Suprapubic skin (tissue), 4 donors: Measurements from ENCODE around the gene UAP1. TPM values are rescaled to one million over a fixed set of nuclear protein-coding genes. Genes with fewer than 3 reads are reported as not detected.

Source experiments
- DNase-seq, 2 donors: peaks; one replicate each; pipeline ENCODE4 v3.0.0-alpha.2; 2019; ENCODE audit warnings: low spot score in 2 of 2
- H3K27ac ChIP-seq: fragments of 200-600 bp; sonication (generic); one replicate; pipeline ENCODE4 v1.5.1; 2019
- H3K27me3 ChIP-seq: fragments of 200-600 bp; sonication (generic); one replicate; pipeline ENCODE4 v1.5.1; 2019
- H3K36me3 ChIP-seq: fragments of 200-600 bp; sonication (generic); one replicate; pipeline ENCODE4 v1.5.1; 2019
- H3K4me1 ChIP-seq: fragments of 200-600 bp; sonication (generic); one replicate; pipeline ENCODE4 v1.5.1; 2019
- H3K4me3 ChIP-seq: fragments of 200-600 bp; sonication (generic); one replicate; pipeline ENCODE4 v1.5.1; 2019; ENCODE audit warnings: mild to moderate bottlenecking
- H3K9me3 ChIP-seq: fragments of 200-600 bp; sonication (generic); one replicate; pipeline ENCODE4 v1.5.1; 2019
- EP300 ChIP-seq: sonication (generic); formaldehyde crosslinking; IDR thresholded peaks from one replicate; pipeline ENCODE4 v1.6.1; 2017; ENCODE audit warnings: antibody characterized with exemption
- POLR2A ChIP-seq, 2 donors: fragments of 450-650 bp; IDR thresholded peaks; one replicate each; pipeline ENCODE4 v1.6.1; 2017; ENCODE audit warnings: antibody characterized with exemption in 2 of 2, mild to moderate bottlenecking in 2 of 2, moderate library complexity in 2 of 2
- POLR2AphosphoS5 ChIP-seq, 3 donors: sonication (generic); formaldehyde crosslinking; IDR thresholded peaks; one replicate each; pipeline ENCODE4 v1.6.1; 2017; ENCODE audit warnings: antibody characterized with exemption in 3 of 3
- WGBS: methylation state at CpG from one replicate; pipeline ENCODE4 v1.1.5; 2018; 5-methylcytosine and 5-hydroxymethylcytosine counted together
- total RNA-seq, 4 donors: library from RNA; depleted of rRNA; stranded (reverse); fragments of >200 nt; gene quantifications; one replicate each; pipeline ENCODE4 v1.1.0, GENCODE V29; 2016
- TF ChIP-seq, protein P1 (sequence below), 2 donors: fragments of 200-600 bp in 1 of 2; fragments of 450-650 bp in 1 of 2; sonication (generic) in 1 of 2; IDR thresholded peaks; one replicate each; pipeline ENCODE4 v1.5.1; 2016 to 2019; ENCODE audit warnings: antibody characterized with exemption in 2 of 2, mild to moderate bottlenecking in 1 of 2, moderate library complexity in 1 of 2

The UAP1 gene
- total RNA-seq, 4 donors from 2014 or later, result 27.0 to 65.7 (median 47.9) TPM

GRCh38 chr1:162554258-162554657 is 7.3 kb upstream of the UAP1 start:
- TF ChIP-seq EP300, result no peak
- Histone ChIP-seq H3K4me1 (peaks cover 21% of the 10 kb centered on the region), H3K27me3 (no peaks in the 10 kb centered on the region), H3K36me3 (no peaks in the 10 kb centered on the region), H3K9me3 (no peaks in the 10 kb centered on the region), H3K27ac (peak overlapping the region; percentile 79), H3K4me3 (no peak overlapping the region)
- DNase-seq, result peak in 1 of 2 donors; percentile 56
- 75% methylated on average over 1 of the region's 1 CpG for WGBS

GRCh38 chr1:162557536-162557935 is 4.0 kb upstream of the UAP1 start:
- no peaks in the 10 kb centered on the region for H3K36me3 ChIP-seq
- H3K4me3 ChIP-seq, result no peak overlapping the region
- no peak overlapping the region for H3K27ac ChIP-seq
- no peaks in the 10 kb centered on the region for H3K9me3 ChIP-seq
- H3K27me3 ChIP-seq, result no peaks in the 10 kb centered on the region
- 83% methylated on average over 3 of the region's 3 CpGs for WGBS
- DNase-seq, result no peak
- peaks cover 21% of the 10 kb centered on the region for H3K4me1 ChIP-seq
- TF ChIP-seq POLR2A (IDR thresholded peaks at IDR 0.05) (no peak), EP300 (no peak), POLR2AphosphoS5 (IDR thresholded peaks at IDR 0.05) (no peak)
- TF ChIP-seq, protein P1, sequence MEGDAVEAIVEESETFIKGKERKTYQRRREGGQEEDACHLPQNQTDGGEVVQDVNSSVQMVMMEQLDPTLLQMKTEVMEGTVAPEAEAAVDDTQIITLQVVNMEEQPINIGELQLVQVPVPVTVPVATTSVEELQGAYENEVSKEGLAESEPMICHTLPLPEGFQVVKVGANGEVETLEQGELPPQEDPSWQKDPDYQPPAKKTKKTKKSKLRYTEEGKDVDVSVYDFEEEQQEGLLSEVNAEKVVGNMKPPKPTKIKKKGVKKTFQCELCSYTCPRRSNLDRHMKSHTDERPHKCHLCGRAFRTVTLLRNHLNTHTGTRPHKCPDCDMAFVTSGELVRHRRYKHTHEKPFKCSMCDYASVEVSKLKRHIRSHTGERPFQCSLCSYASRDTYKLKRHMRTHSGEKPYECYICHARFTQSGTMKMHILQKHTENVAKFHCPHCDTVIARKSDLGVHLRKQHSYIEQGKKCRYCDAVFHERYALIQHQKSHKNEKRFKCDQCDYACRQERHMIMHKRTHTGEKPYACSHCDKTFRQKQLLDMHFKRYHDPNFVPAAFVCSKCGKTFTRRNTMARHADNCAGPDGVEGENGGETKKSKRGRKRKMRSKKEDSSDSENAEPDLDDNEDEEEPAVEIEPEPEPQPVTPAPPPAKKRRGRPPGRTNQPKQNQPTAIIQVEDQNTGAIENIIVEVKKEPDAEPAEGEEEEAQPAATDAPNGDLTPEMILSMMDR (IDR thresholded peaks at IDR 0.05), result no peak

GRCh38 chr1:162560303-162561036 is 1.1 kb upstream of the UAP1 start:
- Histone ChIP-seq H3K27ac (peak overlapping the region; percentile 96), H3K9me3 (no peaks in the 10 kb centered on the region), H3K36me3 (no peaks in the 10 kb centered on the region), H3K27me3 (no peaks in the 10 kb centered on the region), H3K4me1 (peaks cover 28% of the 10 kb centered on the region), H3K4me3 (peak overlapping the region; percentile 77)
- whole genome bisulfite sequencing, result 32% methylated on average over 9 of the region's 9 CpGs
- no peak for DNase-seq
- TF ChIP-seq, protein P1 (IDR thresholded peaks at IDR 0.05), result no peak
- TF ChIP-seq EP300 (no peak), POLR2AphosphoS5 (IDR thresholded peaks at IDR 0.05) (no peak), POLR2A (IDR thresholded peaks at IDR 0.05) (no peak)

- Histone ChIP-seq H3K27ac (peak overlapping the region; percentile 96), H3K36me3 (no peaks in the 10 kb centered on the region), H3K4me3 (peak overlapping the region; percentile 77), H3K4me1 (peaks cover 28% of the 10 kb centered on the region), H3K27me3 (no peaks in the 10 kb centered on the region), H3K9me3 (no peaks in the 10 kb centered on the region)
- TF ChIP-seq EP300 (no peak), POLR2AphosphoS5 (IDR thresholded peaks at IDR 0.05) (peak in 2 of 3 donors; percentile 42 to 90), POLR2A (IDR thresholded peaks at IDR 0.05) (peak; percentile 50 to 75)
- TF ChIP-seq, protein P1 (IDR thresholded peaks at IDR 0.05), result no peak
- DNase-seq, result peak; percentile 99
- WGBS, result 0% methylated on average over 17 of the region's 53 CpGs
Measured at GRCh38 chr1:162561037-162561615, 396 bp upstream of the UAP1 start.

GRCh38 chr1:162562470-162562828 is 927 bp downstream of the UAP1 start:
- H3K27me3 ChIP-seq, result no peaks in the 10 kb centered on the region
- H3K27ac ChIP-seq, result peak overlapping the region; percentile 96
- H3K4me1 ChIP-seq, result peaks cover 28% of the 10 kb centered on the region
- 30% methylated on average over 5 of the region's 5 CpGs for WGBS
- TF ChIP-seq, protein P1 (IDR thresholded peaks at IDR 0.05), result no peak
- TF ChIP-seq POLR2A (IDR thresholded peaks at IDR 0.05) (peak in 1 of 2 donors; percentile 12), POLR2AphosphoS5 (IDR thresholded peaks at IDR 0.05) (peak in 1 of 3 donors; percentile 10)
- DNase-seq, result no peak
- no peaks in the 10 kb centered on the region for H3K9me3 ChIP-seq
- H3K36me3 ChIP-seq, result no peaks in the 10 kb centered on the region
- peak overlapping the region; percentile 77 for H3K4me3 ChIP-seq
